Choroid plexus epithelial cell (primary cell): ENCODE results near the gene FIP1L1.

ENCODE experiments used
- DNase-seq: peaks from one replicate; pipeline ENCODE4 v3.0.0-alpha.2; 2010; ENCODE audit warnings: low read depth
- H3K4me3 ChIP-seq: 2 replicates; pipeline ENCODE4 v1.5.1; 2011; ENCODE audit warnings: low read depth, mild to moderate bottlenecking, control low read depth, low read length, moderate library complexity
- TF ChIP-seq, protein P1 (sequence below): conservative IDR thresholded peaks from 2 replicates; pipeline ENCODE4 v1.5.1; 2011; ENCODE audit warnings: low read depth, mild to moderate bottlenecking, control low read depth, inconsistent platforms, low read length, moderate library complexity

Gene FIP1L1

GRCh38 chr4:53481586-53481985 is 104.1 kb downstream of the FIP1L1 start:
- TF ChIP-seq, protein P1, sequence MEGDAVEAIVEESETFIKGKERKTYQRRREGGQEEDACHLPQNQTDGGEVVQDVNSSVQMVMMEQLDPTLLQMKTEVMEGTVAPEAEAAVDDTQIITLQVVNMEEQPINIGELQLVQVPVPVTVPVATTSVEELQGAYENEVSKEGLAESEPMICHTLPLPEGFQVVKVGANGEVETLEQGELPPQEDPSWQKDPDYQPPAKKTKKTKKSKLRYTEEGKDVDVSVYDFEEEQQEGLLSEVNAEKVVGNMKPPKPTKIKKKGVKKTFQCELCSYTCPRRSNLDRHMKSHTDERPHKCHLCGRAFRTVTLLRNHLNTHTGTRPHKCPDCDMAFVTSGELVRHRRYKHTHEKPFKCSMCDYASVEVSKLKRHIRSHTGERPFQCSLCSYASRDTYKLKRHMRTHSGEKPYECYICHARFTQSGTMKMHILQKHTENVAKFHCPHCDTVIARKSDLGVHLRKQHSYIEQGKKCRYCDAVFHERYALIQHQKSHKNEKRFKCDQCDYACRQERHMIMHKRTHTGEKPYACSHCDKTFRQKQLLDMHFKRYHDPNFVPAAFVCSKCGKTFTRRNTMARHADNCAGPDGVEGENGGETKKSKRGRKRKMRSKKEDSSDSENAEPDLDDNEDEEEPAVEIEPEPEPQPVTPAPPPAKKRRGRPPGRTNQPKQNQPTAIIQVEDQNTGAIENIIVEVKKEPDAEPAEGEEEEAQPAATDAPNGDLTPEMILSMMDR = no peak
- H3K4me3 ChIP-seq = no peak overlapping the region
- no peak for DNase-seq

DNA sequence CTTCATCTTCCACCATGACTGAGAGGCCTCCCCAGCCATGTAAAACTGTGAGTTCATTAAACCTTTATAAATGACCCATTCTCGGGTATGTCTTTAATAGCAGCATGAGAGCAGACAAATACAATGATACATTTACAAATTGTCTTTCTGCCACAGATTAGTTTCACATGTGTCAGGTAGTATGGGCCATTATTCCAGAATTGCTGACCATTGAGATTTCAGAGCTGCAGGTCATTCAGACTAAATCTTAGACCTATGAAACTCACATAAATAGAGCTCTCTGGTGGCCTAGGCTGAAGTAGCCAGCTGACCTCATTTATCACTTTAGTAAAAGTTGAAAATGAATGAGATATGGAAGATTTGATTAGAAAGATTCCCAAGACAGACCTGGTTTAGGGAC is 105.8 kb downstream of the FIP1L1 start:
- no peak overlapping the region for H3K4me3 ChIP-seq
- TF ChIP-seq, protein P1 = no peak
- no peak for DNase-seq

- TF ChIP-seq, protein P1 = no peak
- no peak overlapping the region for H3K4me3 ChIP-seq
- no peak for DNase-seq
These were observed 107.6 kb downstream of the FIP1L1 start for GRCh38 chr4:53484911-53485657.

DNA sequence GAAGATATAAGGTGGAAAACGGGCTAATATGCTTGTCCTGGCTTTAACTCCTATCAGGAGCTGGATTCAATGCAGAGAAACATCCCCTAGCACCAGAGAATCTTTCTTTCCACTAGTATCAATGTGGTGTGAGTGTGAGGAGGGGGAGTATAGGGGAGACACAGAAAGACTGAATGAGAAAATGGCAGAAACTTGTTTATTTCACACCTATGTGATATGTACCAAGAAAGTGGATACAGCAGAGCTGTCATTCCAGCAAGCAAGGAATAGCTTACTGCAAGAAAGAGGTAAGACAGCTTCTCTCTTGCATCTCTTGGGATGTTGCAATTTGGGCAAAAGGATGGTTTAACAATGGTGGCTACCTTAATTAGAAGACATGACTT is 108.2 kb downstream of the FIP1L1 start:
- DNase-seq = no peak
- TF ChIP-seq, protein P1 = no peak

DNA sequence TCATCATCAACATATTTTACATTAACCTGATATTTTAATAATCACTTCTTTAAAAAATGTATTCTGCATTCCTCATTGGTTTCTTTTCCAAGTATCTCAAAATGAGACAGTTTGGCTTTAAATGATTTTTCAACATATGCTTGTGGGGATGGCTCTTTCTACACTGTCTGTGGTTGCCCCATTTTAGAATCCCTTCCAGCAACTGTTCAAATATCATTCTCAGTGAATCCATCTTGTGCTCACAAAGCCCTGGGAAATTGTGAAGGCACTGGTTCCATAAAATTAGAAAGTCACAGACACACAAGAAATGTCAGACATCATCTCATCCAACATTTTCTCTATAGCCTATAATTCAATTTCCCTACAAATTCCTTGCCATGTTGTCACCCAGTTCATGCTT is 110.3 kb downstream of the FIP1L1 start:
- DNase-seq = no peak
- TF ChIP-seq, protein P1 = no peak
- no peak overlapping the region for H3K4me3 ChIP-seq

More for the DNA sequence above, 108.2 kb downstream of the FIP1L1 start:
- no peak overlapping the region for H3K4me3 ChIP-seq

DNA sequence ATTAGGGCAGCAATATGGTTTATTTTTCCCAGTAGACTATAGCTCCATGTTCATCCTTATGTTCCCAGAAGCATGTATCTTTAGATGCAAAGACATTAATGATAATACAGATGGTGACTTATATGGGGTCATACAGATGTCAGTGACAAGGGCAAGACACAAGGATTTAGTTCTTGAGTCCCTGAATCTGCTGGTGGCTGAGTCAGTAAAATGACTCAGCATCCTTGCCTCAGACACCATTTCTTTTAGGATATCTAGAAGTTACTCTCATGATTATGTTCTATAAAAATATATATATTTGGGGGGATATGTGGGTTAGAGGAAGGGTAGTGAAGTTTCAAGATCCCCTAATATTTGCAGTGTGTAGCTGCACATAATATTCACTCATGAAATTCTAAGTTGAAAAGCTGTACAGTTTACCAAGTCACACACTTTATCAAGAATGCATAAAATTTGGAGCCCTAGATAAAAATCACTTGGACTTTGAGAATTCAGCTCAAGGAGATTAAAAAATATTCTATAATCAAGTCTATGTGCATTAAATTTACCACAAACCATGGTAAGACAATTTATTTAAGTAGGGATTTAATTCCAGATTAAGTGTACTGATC is 111.9 kb downstream of the FIP1L1 start:
- TF ChIP-seq, protein P1 = no peak
- DNase-seq = peak; percentile 47

More for the DNA sequence above, 111.9 kb downstream of the FIP1L1 start:
- H3K4me3 ChIP-seq = no peak overlapping the region
